Ascending aorta (tissue), 2 donors: ENCODE results near the gene POLK. TPM values are rescaled to one million over a fixed set of nuclear protein-coding genes. Genes with fewer than 3 reads are reported as not detected.
"Not testable (repeated sequence)": the region's sequence is repeated elsewhere in the genome, so short reads cannot be mapped to it uniquely, and the experiment has no call there.

ENCODE experiments used
- DNase-seq, 2 donors: peaks; one replicate each; pipeline ENCODE4 v3.0.0-alpha.2; 2019; ENCODE audit warnings: low spot score in 2 of 2
- H3K27ac ChIP-seq, 2 donors: fragments of 200-600 bp; sonication (generic); one replicate each; pipeline ENCODE4 v1.5.1; 2016 to 2017; ENCODE audit warnings: mild to moderate bottlenecking in 1 of 2
- H3K27me3 ChIP-seq: fragments of 200-600 bp; sonication (generic); one replicate; pipeline ENCODE4 v1.5.1; 2017
- H3K36me3 ChIP-seq, 2 donors: fragments of 200-600 bp; sonication (generic); one replicate each; pipeline ENCODE4 v1.5.1; 2016
- H3K4me1 ChIP-seq, 2 donors: fragments of 200-600 bp; sonication (generic); one replicate each; pipeline ENCODE4 v1.5.1; 2016 to 2017; ENCODE audit warnings: mild to moderate bottlenecking in 1 of 2
- H3K4me3 ChIP-seq, 2 donors: fragments of 200-600 bp; sonication (generic); one replicate each; pipeline ENCODE4 v1.5.1; 2016 to 2017; ENCODE audit warnings: mild to moderate bottlenecking in 1 of 2
- H3K9me3 ChIP-seq, 2 donors: fragments of 200-600 bp; sonication (generic); one replicate each; pipeline ENCODE4 v1.5.1; 2016
- intact Hi-C: fragments of 100-400 bp; cut with DNase I; formaldehyde crosslinking; loops from one replicate; pipeline ENCODE4 v1.15.1; 2023
- total RNA-seq: library from RNA; depleted of rRNA; stranded (reverse); fragments of >200 nt; gene quantifications from one replicate; pipeline ENCODE4 v1.1.0, GENCODE V29; 2016
- TF ChIP-seq, protein P1 (sequence below), 3 experiments: fragments of 200-600 bp in 2 of 3; fragments of 450-650 bp in 1 of 3; sonication (generic) in 2 of 3; IDR thresholded peaks; one replicate each; pipeline ENCODE4 v1.5.1; 2016 to 2019; ENCODE audit warnings: antibody characterized with exemption in 3 of 3, mild to moderate bottlenecking in 1 of 3, moderate library complexity in 1 of 3

POLK gene
- total RNA-seq, 1 donor from 2014 or later: 19.4 TPM

- TF ChIP-seq, protein P1, sequence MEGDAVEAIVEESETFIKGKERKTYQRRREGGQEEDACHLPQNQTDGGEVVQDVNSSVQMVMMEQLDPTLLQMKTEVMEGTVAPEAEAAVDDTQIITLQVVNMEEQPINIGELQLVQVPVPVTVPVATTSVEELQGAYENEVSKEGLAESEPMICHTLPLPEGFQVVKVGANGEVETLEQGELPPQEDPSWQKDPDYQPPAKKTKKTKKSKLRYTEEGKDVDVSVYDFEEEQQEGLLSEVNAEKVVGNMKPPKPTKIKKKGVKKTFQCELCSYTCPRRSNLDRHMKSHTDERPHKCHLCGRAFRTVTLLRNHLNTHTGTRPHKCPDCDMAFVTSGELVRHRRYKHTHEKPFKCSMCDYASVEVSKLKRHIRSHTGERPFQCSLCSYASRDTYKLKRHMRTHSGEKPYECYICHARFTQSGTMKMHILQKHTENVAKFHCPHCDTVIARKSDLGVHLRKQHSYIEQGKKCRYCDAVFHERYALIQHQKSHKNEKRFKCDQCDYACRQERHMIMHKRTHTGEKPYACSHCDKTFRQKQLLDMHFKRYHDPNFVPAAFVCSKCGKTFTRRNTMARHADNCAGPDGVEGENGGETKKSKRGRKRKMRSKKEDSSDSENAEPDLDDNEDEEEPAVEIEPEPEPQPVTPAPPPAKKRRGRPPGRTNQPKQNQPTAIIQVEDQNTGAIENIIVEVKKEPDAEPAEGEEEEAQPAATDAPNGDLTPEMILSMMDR (IDR thresholded peaks at IDR 0.05): no peak
- DNase-seq: no peak
- intact Hi-C loops: no loop called here
- Histone ChIP-seq H3K4me1 (no peaks in the 10 kb centered on the region), H3K27ac (no peak overlapping the region), H3K9me3 (no peaks in the 10 kb centered on the region), H3K4me3 (no peak overlapping the region), H3K27me3 (no peaks in the 10 kb centered on the region), H3K36me3 (peaks cover 6 to 35% of the 10 kb centered on the region in 2 donors)
Measured at GRCh38 chr5:75601567-75601966, 89.9 kb downstream of the POLK start.

GRCh38 chr5:75601996-75602395, 90.3 kb downstream of the POLK start:
- no peak for DNase-seq
- Histone ChIP-seq H3K27me3 (no peaks in the 10 kb centered on the region), H3K9me3 (no peaks in the 10 kb centered on the region), H3K4me1 (no peaks in the 10 kb centered on the region), H3K4me3 (no peak overlapping the region), H3K27ac (no peak overlapping the region), H3K36me3 (peaks cover 6 to 31% of the 10 kb centered on the region in 2 donors)
- intact Hi-C loops: no loop called here
- TF ChIP-seq, protein P1 (IDR thresholded peaks at IDR 0.05): no peak

GRCh38 chr5:75603371-75603770, 91.7 kb downstream of the POLK start:
- Histone ChIP-seq H3K27ac (no peak overlapping the region), H3K4me3 (no peak overlapping the region), H3K4me1 (no peaks in the 10 kb centered on the region), H3K27me3 (no peaks in the 10 kb centered on the region), H3K36me3 (peaks cover 8 to 23% of the 10 kb centered on the region in 2 donors), H3K9me3 (no peaks in the 10 kb centered on the region)
- no peak for DNase-seq
- intact Hi-C loops: no loop called here
- TF ChIP-seq, protein P1 (IDR thresholded peaks at IDR 0.05): no peak

DNA sequence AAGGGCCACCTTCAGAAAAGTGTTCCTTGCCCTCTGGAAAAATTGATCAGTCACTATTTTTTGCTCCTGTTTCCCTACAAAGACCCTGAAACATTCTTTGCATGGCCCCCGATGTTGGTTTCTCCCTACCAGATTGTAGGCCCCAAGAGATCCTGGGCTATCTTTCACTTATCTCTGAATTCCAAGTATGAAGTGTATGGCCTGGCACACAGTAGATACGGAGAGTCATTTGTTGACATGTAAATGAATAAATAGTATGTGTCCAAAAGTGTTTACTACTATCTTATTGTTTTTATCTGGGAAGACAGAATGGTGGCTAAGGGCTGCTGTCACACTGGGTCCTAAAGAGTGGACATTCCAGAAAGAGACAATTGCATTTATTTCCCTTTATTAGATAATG, 92.1 kb downstream of the POLK start:
- no peak overlapping the region for H3K27ac ChIP-seq
- H3K36me3 ChIP-seq: peaks cover 8 to 19% of the 10 kb centered on the region in 2 donors
- TF ChIP-seq, protein P1 (IDR thresholded peaks at IDR 0.05): no peak
- intact Hi-C loops: no loop called here
- no peaks in the 10 kb centered on the region for H3K9me3 ChIP-seq
- H3K27me3 ChIP-seq: no peaks in the 10 kb centered on the region
- H3K4me1 ChIP-seq: no peaks in the 10 kb centered on the region
- DNase-seq: no peak
- H3K4me3 ChIP-seq: no peak overlapping the region

- H3K4me1 ChIP-seq, H3K27me3 ChIP-seq, intact Hi-C loops, DNase-seq, H3K9me3 ChIP-seq, H3K36me3 ChIP-seq, H3K27ac ChIP-seq, H3K4me3 ChIP-seq: not testable (repeated sequence)
Measured at GRCh38 chr5:75607341-75607740, 95.7 kb downstream of the POLK start.

- Histone ChIP-seq H3K27me3 (no peaks in the 10 kb centered on the region), H3K36me3 (peaks cover 0 to 2% of the 10 kb centered on the region in 2 donors), H3K4me1 (peaks cover 0 to 6% of the 10 kb centered on the region in 2 donors), H3K9me3 (no peaks in the 10 kb centered on the region), H3K27ac (no peak overlapping the region), H3K4me3 (no peak overlapping the region)
- DNase-seq: no peak
- TF ChIP-seq, protein P1 (IDR thresholded peaks at IDR 0.05): no peak
- intact Hi-C loops: no loop called here
Measured at GRCh38 chr5:75608870-75609269, 97.2 kb downstream of the POLK start.
